ENCODE measurements around the gene NCF1. TPM values are rescaled to one million over a fixed set of nuclear protein-coding genes. Genes with fewer than 3 reads are reported as not detected.
"Not testable (repeated sequence)": the region's sequence is repeated elsewhere in the genome, so short reads cannot be mapped to it uniquely, and the experiment has no call there.

NCF1 gene
- 10 to 100 TPM in 1 of 4 donors, 1 to 10 TPM in 2, under 1 TPM in 1; 0.89 to 13.5 (median 5.3) TPM for polyA plus RNA-seq
- long read RNA-seq, donor 1, partial matches to known transcripts = 0 of 2 reads
- long read RNA-seq, donor 1, other reads (novel, unspliced or antisense) = 0 of 2 reads
- long read RNA-seq, donor 2 = 0 reads
- long read RNA-seq, donor 3 = 0 reads
- long read RNA-seq, donor 4 = 0 reads
- long read RNA-seq, donor 5 = 0 reads
- long read RNA-seq, donor 6, partial matches to known transcripts = 0 of 3 reads
- long read RNA-seq, donor 6, other reads (novel, unspliced or antisense) = 0 of 3 reads
- long read RNA-seq, donor 7 = 0 reads
- long read RNA-seq, donor 8 = 0 reads
- long read RNA-seq, donor 9 = 0 reads
- long read RNA-seq, donor 10 = 0 reads

DNA sequence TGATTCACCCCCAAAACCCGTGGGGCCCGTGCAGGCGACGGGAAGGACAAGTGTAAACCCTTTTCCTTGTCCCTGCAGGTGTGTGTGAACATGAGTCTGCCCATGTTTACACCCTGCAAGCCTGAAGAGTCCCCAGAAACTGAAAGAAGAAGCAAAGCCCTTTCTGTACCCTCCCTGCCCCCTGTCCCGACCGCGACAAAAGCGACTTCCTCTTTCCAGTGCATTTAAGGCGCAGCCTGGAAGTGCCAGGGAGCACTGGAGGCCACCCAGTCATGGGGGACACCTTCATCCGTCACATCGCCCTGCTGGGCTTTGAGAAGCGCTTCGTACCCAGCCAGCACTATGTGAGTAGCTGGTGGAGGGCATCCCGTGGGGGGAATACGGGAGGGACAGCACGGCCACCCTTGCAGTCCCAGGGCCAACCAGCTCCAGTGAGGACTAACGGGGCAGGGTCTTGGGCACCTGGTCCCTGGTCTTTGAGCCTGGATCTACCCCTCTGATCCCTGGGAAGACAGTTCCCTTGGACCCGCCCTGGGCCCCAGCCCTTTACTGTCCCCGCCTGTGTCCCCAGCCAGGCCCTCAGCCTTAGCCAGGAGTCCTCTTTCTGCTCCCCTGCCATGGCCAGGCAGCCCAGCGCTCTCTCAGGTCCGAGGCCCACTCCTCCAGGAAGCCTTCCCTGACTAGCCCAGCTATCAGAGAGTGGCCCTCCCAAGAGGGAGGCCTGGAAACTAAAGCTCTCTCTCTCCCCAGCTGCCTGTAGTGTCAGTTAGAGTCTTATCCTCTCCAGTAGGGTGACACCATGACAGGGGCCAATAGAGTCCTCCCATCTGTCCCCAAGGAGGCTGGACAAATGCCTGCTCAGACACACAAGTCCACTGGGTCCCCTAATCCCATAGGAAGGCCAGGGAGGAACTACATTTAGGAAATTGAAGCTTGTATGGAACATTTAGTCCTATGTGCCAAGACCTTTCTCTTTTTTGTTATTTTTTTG is at the start of gene NCF1:
NCF1 (plus strand) TSS at position 252 of the 991 bp plus-strand sequence; CDS start at position 273, 21 bp downstream.
- not testable (repeated sequence) for H3K27ac ChIP-seq (ENCODE audit: low read depth in 1 of 3, low read length in 2 of 3); H3K36me3 ChIP-seq (ENCODE audit: control insufficient read depth in 3 of 3, insufficient read depth in 2 of 3, low read depth in 1 of 3, low read length in 3 of 3); H3K4me1 ChIP-seq (ENCODE audit: control insufficient read depth in 3 of 3, insufficient read depth in 2 of 3, low read depth in 1 of 3, low read length in 2 of 3); FAIRE-seq; H3K9me3 ChIP-seq (ENCODE audit: control insufficient read depth in 2 of 2, insufficient read depth in 1 of 2, low read depth in 1 of 2, low read length in 1 of 2); DNase-seq; H3K27me3 ChIP-seq (ENCODE audit: control insufficient read depth in 3 of 3, insufficient read depth in 3 of 3, low read length in 3 of 3); H3K4me3 ChIP-seq (ENCODE audit: low read depth in 1 of 3, low read length in 3 of 3)
- WGBS, 3 donors = no CpG with 5 or more reads among the region's 21 CpGs

DNA sequence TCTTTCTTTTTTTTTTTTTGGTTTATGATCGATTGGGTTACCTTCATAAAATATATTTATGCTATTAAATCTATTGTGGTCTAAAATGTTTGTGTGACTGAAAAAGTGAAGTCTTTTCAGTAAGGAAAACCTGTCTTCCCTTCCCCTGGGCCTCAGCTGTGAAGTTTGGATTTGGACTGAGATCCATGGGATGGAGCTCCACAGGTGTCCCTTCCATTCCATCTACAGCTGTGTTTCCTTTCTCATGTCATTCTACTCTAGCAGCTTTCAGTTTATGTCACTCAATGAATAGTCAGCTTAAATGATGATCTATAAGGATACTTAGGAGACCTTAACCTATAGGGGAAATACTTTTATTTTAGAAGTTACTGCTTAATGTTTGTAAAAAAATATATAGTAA is 48.0 kb upstream of the NCF1 start:
- WGBS, 3 donors = 95 to 97% (median 95%) methylated on average over 1 of the region's 1 CpG
- H3K4me3 ChIP-seq (ENCODE audit: low read depth in 1 of 3, low read length in 3 of 3) = no peak overlapping the region
- H3K36me3 ChIP-seq (ENCODE audit: control insufficient read depth in 3 of 3, insufficient read depth in 2 of 3, low read depth in 1 of 3, low read length in 3 of 3) = peaks cover 5 to 30% (median 12%) of the 10 kb centered on the region in 3 donors
- no peak overlapping the region for H3K27ac ChIP-seq (ENCODE audit: low read depth in 1 of 3, low read length in 2 of 3)
- no peak for FAIRE-seq
- no peaks in the 10 kb centered on the region for H3K4me1 ChIP-seq (ENCODE audit: control insufficient read depth in 3 of 3, insufficient read depth in 2 of 3, low read depth in 1 of 3, low read length in 2 of 3)
- no peaks in the 10 kb centered on the region for H3K27me3 ChIP-seq (ENCODE audit: control insufficient read depth in 3 of 3, insufficient read depth in 3 of 3, low read length in 3 of 3)
- DNase-seq = no peak
- H3K9me3 ChIP-seq (ENCODE audit: control insufficient read depth in 2 of 2, insufficient read depth in 1 of 2, low read depth in 1 of 2, low read length in 1 of 2) = no peaks in the 10 kb centered on the region

DNA sequence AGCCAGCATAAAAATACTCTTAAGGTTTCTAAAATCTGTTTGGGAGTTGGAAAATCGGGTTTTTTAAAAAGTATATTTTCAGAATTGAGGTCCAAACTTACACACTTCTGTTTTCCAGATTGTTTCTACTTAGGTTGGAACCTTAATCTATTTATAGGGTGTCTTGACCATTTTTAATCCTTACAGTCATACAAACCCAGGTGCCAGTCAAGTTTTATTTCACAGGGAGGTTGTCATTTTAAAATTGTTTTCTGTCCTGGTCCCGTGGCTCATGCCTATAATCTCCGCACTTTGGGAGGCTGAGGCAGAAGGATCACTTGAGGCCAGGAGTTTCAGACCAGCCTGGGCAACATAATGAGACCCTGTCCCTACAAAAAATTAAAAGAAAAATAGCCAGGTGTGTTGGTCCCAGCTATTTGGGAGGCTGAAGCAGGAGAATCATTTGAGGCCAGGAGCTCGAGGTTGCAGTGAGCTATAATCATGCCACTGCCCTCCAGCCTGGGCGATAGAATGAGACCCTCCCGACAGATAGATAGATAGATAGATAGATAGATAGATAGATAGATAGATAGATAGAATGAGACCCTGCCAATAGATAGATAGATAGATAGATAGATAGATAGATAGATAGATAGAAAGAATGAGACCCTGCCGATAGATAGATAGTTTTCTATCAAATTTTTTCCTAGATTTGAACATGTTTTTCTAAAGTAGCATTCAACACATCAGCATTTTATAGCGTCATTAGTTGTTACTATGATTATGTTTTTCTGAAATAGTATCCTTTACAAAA is 47.3 kb upstream of the NCF1 start:
- Histone ChIP-seq H3K4me1 (ENCODE audit: control insufficient read depth in 3 of 3, insufficient read depth in 2 of 3, low read depth in 1 of 3, low read length in 2 of 3) (no peaks in the 10 kb centered on the region), H3K9me3 (ENCODE audit: control insufficient read depth in 2 of 2, insufficient read depth in 1 of 2, low read depth in 1 of 2, low read length in 1 of 2) (no peaks in the 10 kb centered on the region), H3K4me3 (ENCODE audit: low read depth in 1 of 3, low read length in 3 of 3) (no peak overlapping the region), H3K36me3 (ENCODE audit: control insufficient read depth in 3 of 3, insufficient read depth in 2 of 3, low read depth in 1 of 3, low read length in 3 of 3) (peaks cover 5 to 26% (median 12%) of the 10 kb centered on the region in 3 donors), H3K27me3 (ENCODE audit: control insufficient read depth in 3 of 3, insufficient read depth in 3 of 3, low read length in 3 of 3) (no peaks in the 10 kb centered on the region), H3K27ac (ENCODE audit: low read depth in 1 of 3, low read length in 2 of 3) (no peak overlapping the region)
- DNase-seq (no peak), FAIRE-seq (no peak)
- 90 to 94% (median 93%) methylated on average over 8 of the region's 8 CpGs for WGBS, 3 donors

DNA sequence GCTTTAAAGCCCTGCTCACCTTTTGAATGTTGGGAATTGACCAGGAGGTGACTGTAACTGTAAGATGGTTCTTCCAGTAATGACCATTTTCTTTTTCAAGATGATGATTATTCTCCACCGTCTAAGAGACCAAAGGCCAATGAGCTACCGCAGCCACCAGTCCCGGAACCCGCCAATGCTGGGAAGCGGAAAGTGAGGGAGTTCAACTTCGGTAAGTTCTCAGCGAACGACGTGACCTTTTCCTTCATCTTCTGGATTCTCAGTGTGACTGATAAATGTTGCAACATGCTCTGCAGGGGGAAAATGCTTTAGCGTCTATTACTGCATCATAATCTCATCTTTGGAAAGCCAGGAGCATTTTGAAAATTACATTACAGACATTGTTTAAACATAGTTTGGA is 45.1 kb upstream of the NCF1 start:
- FAIRE-seq = not testable (repeated sequence)
- WGBS, 3 donors = no CpG with 5 or more reads among the region's 10 CpGs

DNA sequence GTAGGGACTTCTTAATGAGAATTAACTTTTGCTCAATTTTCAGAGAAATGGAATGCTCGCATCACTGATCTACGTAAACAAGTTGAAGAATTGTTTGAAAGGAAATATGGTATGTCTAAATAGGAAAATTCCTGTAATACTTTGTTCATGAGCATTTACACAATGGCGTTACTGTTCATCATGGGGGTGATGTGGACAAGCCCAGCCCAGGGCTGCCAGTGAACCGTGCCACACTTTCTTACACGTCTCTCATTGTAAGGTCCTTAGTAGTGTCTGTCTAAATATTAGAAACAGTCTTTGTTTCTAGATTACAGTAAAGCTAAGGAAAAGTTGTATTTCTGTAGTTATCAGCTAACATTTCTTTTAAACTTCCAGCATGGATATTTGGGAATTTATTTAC is 43.6 kb upstream of the NCF1 start:
- not testable (repeated sequence) for DNase-seq; H3K27me3 ChIP-seq (ENCODE audit: control insufficient read depth in 3 of 3, insufficient read depth in 3 of 3, low read length in 3 of 3); H3K27ac ChIP-seq (ENCODE audit: low read depth in 1 of 3, low read length in 2 of 3); H3K9me3 ChIP-seq (ENCODE audit: control insufficient read depth in 2 of 2, insufficient read depth in 1 of 2, low read depth in 1 of 2, low read length in 1 of 2); H3K4me3 ChIP-seq (ENCODE audit: low read depth in 1 of 3, low read length in 3 of 3); H3K4me1 ChIP-seq (ENCODE audit: control insufficient read depth in 3 of 3, insufficient read depth in 2 of 3, low read depth in 1 of 3, low read length in 2 of 3); FAIRE-seq
- peaks cover 0 to 15% (median 4%) of the 10 kb centered on the region in 3 donors for H3K36me3 ChIP-seq (ENCODE audit: control insufficient read depth in 3 of 3, insufficient read depth in 2 of 3, low read depth in 1 of 3, low read length in 3 of 3)
- no CpG with 5 or more reads among the region's 5 CpGs for WGBS, 3 donors

More for the DNA sequence above, 45.1 kb upstream of the NCF1 start:
- not testable (repeated sequence) for H3K4me1 ChIP-seq (ENCODE audit: control insufficient read depth in 3 of 3, insufficient read depth in 2 of 3, low read depth in 1 of 3, low read length in 2 of 3); H3K4me3 ChIP-seq (ENCODE audit: low read depth in 1 of 3, low read length in 3 of 3); H3K27ac ChIP-seq (ENCODE audit: low read depth in 1 of 3, low read length in 2 of 3); H3K9me3 ChIP-seq (ENCODE audit: control insufficient read depth in 2 of 2, insufficient read depth in 1 of 2, low read depth in 1 of 2, low read length in 1 of 2); DNase-seq; H3K27me3 ChIP-seq (ENCODE audit: control insufficient read depth in 3 of 3, insufficient read depth in 3 of 3, low read length in 3 of 3)
- H3K36me3 ChIP-seq (ENCODE audit: control insufficient read depth in 3 of 3, insufficient read depth in 2 of 3, low read depth in 1 of 3, low read length in 3 of 3) = peaks cover 0 to 15% (median 6%) of the 10 kb centered on the region in 3 donors

DNA sequence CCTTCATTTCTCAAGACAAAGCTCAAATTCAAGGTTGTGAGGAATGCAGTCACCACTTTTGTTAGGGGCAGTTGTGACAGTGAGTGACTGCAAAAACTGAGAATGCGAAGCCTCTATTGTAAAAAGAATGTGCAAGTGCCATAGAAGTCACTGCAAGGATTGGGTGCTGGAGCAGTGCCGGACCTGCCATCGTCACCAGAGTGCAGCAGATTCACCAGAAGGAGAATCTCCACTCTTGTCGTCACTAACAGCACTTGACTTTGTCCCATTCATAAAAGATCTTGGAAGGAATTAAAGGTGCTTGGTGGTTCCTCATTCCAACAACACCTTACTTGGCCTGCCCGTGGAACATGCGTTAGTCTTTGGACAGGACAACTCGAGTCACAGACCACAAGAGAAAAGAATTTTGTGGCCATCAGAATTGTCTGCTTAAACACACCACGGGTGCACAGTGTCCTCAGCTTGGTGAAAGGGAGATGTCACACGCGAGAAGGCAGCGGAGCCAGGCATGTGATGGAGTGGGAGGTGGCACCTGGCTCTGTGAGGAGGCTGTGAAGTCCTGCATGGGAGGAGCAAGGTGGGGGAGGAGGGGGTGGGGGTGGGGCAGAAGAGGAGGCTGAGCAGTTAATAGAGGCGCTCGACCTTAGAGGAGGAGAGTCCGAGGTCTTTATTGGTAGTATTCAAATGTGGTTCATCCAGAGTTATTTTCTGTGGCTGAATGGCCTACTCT is 33.7 kb upstream of the NCF1 start:
- not testable (repeated sequence) for H3K27ac ChIP-seq (ENCODE audit: low read depth in 1 of 3, low read length in 2 of 3); H3K4me1 ChIP-seq (ENCODE audit: control insufficient read depth in 3 of 3, insufficient read depth in 2 of 3, low read depth in 1 of 3, low read length in 2 of 3); H3K9me3 ChIP-seq (ENCODE audit: control insufficient read depth in 2 of 2, insufficient read depth in 1 of 2, low read depth in 1 of 2, low read length in 1 of 2); H3K4me3 ChIP-seq (ENCODE audit: low read depth in 1 of 3, low read length in 3 of 3); H3K27me3 ChIP-seq (ENCODE audit: control insufficient read depth in 3 of 3, insufficient read depth in 3 of 3, low read length in 3 of 3); FAIRE-seq; H3K36me3 ChIP-seq (ENCODE audit: control insufficient read depth in 3 of 3, insufficient read depth in 2 of 3, low read depth in 1 of 3, low read length in 3 of 3); DNase-seq
- no CpG with 5 or more reads among the region's 14 CpGs for WGBS, 3 donors

DNA sequence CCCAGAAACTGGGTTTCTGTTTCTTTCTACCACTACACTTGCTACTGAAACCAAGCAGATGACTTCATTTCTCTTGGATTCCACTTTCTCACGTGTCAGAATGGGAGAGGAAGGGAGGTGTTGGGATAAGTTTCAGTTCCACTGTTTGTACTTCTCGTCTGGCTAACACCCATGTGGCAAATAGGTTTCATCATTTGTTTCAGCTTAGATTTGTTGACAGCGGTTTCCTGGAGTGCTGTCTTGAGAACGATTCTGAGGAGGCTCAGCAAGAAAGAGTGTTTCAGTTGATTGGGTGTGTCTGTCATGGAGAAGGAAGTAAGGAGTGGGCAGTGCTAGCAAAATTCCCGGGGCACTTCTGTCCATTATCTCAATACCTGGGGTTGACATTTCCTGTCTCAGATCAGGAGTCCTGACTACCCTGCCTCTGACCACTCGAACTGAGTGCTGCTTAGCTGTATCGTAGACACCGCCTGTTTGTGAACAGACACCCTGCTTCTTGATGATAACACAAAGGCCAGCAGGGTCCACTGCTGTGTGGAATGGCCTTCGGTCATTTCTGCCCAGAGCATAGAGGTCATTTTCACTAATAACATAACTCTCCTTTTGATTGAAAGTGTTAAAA is 29.8 kb upstream of the NCF1 start:
- not testable (repeated sequence) for H3K27ac ChIP-seq (ENCODE audit: low read depth in 1 of 3, low read length in 2 of 3); H3K4me3 ChIP-seq (ENCODE audit: low read depth in 1 of 3, low read length in 3 of 3); FAIRE-seq; DNase-seq; H3K36me3 ChIP-seq (ENCODE audit: control insufficient read depth in 3 of 3, insufficient read depth in 2 of 3, low read depth in 1 of 3, low read length in 3 of 3); H3K9me3 ChIP-seq (ENCODE audit: control insufficient read depth in 2 of 2, insufficient read depth in 1 of 2, low read depth in 1 of 2, low read length in 1 of 2); H3K4me1 ChIP-seq (ENCODE audit: control insufficient read depth in 3 of 3, insufficient read depth in 2 of 3, low read depth in 1 of 3, low read length in 2 of 3); H3K27me3 ChIP-seq (ENCODE audit: control insufficient read depth in 3 of 3, insufficient read depth in 3 of 3, low read length in 3 of 3)
- WGBS, 3 donors = no CpG with 5 or more reads among the region's 9 CpGs
